Hematopoietic multipotent progenitor cell treated with erythropoietin and hydrocortisone succinate and interleukin-3 and kit ligand, for 17 days (in vitro differentiated cells): ENCODE measurements around the gene SPTBN1.

ENCODE experiments used
- DNase-seq: peaks from one replicate; pipeline ENCODE4 v3.0.0-alpha.2; 2015; ENCODE audit warnings: low spot score

SPTBN1 gene

GRCh38 chr2:54455563-54456361, at the start of gene SPTBN1:
Gene SPTBN1, plus strand, starts transcription at chr2:54456327. Its CDS starts 70,092 bp downstream, at chr2:54526419.
- DNase-seq, result no peak

- no peak for DNase-seq
These were observed 48.4 kb upstream of the SPTBN1 start for GRCh38 chr2:54407693-54408092.

- no peak for DNase-seq
These were observed 47.8 kb upstream of the SPTBN1 start for GRCh38 chr2:54408288-54408687.

GRCh38 chr2:54409752-54410151, 46.4 kb upstream of the SPTBN1 start:
- no peak for DNase-seq

- DNase-seq, result no peak
These were observed 44.2 kb upstream of the SPTBN1 start for GRCh38 chr2:54411801-54412354.

- DNase-seq, result no peak
These were observed 39.8 kb upstream of the SPTBN1 start for GRCh38 chr2:54416166-54416813.

- no peak for DNase-seq
These were observed 39.2 kb upstream of the SPTBN1 start for GRCh38 chr2:54416938-54417337.

GRCh38 chr2:54417577-54417976, 38.5 kb upstream of the SPTBN1 start:
- no peak for DNase-seq

- no peak for DNase-seq
These were observed 36.7 kb upstream of the SPTBN1 start for GRCh38 chr2:54419388-54419787.

GRCh38 chr2:54419855-54420523, 36.1 kb upstream of the SPTBN1 start:
- no peak for DNase-seq

GRCh38 chr2:54420524-54421172, 35.5 kb upstream of the SPTBN1 start:
- DNase-seq, result no peak

GRCh38 chr2:54422072-54422581, 34.0 kb upstream of the SPTBN1 start:
- DNase-seq, result no peak

GRCh38 chr2:54423213-54423612, 32.9 kb upstream of the SPTBN1 start:
- no peak for DNase-seq

GRCh38 chr2:54424555-54425163, 31.5 kb upstream of the SPTBN1 start:
- DNase-seq, result no peak

GRCh38 chr2:54428108-54428831, 27.9 kb upstream of the SPTBN1 start:
- DNase-seq, result no peak

- no peak for DNase-seq
These were observed 27.1 kb upstream of the SPTBN1 start for GRCh38 chr2:54429054-54429453.

GRCh38 chr2:54429811-54430551, 26.1 kb upstream of the SPTBN1 start:
- DNase-seq, result no peak

- DNase-seq, result no peak
These were observed 25.5 kb upstream of the SPTBN1 start for GRCh38 chr2:54430649-54431048.

GRCh38 chr2:54432251-54433015, 23.7 kb upstream of the SPTBN1 start:
- no peak for DNase-seq
